Measurements from ENCODE around the gene SWAP70.

Gene SWAP70

DNA sequence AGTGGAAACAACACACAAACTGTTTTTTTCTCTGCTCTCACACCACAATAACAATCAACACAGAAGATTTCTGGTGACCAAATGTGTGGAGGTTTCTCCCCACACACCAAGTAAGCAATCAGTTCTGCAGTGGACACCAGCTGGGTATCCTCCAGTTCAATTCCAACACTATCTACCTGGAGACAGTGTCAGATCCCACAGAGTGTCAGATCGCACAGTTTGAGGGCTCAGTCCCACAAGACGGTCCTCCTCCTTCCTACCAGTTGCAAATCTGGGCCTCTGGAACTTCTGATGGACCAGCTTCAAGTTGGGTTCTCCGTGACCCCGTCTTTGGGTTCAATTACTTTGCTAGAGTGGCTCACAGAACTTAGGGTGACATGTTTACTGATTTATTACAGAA lies 9.0 kb downstream of the SWAP70 start:
- Histone ChIP-seq H3K36me3 (no peaks in the 10 kb centered on the region), H3K4me3 (no peak overlapping the region), H3K27ac (no peak overlapping the region), H3K4me1 (peaks cover 0 to 59% (median 20%) of the 10 kb centered on the region in 4 donors), H3K27me3 (no peaks in the 10 kb centered on the region), H3K9me3 (no peaks in the 10 kb centered on the region)
- intact Hi-C loops (cut with DNase I; ENCODE audit: low total_unique reads) = no loop called here
- DNase-seq = no peak
- TF ChIP-seq, protein P1, sequence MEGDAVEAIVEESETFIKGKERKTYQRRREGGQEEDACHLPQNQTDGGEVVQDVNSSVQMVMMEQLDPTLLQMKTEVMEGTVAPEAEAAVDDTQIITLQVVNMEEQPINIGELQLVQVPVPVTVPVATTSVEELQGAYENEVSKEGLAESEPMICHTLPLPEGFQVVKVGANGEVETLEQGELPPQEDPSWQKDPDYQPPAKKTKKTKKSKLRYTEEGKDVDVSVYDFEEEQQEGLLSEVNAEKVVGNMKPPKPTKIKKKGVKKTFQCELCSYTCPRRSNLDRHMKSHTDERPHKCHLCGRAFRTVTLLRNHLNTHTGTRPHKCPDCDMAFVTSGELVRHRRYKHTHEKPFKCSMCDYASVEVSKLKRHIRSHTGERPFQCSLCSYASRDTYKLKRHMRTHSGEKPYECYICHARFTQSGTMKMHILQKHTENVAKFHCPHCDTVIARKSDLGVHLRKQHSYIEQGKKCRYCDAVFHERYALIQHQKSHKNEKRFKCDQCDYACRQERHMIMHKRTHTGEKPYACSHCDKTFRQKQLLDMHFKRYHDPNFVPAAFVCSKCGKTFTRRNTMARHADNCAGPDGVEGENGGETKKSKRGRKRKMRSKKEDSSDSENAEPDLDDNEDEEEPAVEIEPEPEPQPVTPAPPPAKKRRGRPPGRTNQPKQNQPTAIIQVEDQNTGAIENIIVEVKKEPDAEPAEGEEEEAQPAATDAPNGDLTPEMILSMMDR (IDR thresholded peaks at IDR 0.05) = no peak

DNA sequence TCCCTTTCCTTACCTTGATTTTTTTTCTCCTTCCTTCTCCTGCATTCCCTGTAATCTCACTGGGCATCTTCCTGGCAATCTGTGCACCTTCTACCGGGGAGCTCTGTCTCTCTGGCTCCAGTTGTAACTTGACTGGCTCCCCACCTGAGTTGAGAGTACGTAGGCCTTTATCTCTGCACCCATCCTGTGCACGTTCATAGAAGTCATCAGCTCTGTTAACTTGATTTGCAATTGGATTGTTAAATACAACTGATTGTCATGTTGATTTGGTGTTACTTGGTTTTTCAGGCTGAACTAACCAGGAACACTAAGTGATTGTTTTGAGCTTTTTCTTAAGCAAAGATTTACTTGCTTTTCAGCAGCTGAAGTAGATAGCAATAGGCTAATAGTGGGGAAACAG lies 11.8 kb downstream of the SWAP70 start:
- no peaks in the 10 kb centered on the region for H3K27me3 ChIP-seq
- no peaks in the 10 kb centered on the region for H3K36me3 ChIP-seq
- intact Hi-C loops (cut with DNase I; ENCODE audit: low total_unique reads) = no loop called here
- peaks cover 0 to 68% (median 19%) of the 10 kb centered on the region in 4 donors for H3K4me1 ChIP-seq
- H3K27ac ChIP-seq = no peak overlapping the region
- H3K4me3 ChIP-seq = no peak overlapping the region
- TF ChIP-seq, protein P1 (IDR thresholded peaks at IDR 0.05) = no peak
- no peaks in the 10 kb centered on the region for H3K9me3 ChIP-seq
- DNase-seq = no peak

DNA sequence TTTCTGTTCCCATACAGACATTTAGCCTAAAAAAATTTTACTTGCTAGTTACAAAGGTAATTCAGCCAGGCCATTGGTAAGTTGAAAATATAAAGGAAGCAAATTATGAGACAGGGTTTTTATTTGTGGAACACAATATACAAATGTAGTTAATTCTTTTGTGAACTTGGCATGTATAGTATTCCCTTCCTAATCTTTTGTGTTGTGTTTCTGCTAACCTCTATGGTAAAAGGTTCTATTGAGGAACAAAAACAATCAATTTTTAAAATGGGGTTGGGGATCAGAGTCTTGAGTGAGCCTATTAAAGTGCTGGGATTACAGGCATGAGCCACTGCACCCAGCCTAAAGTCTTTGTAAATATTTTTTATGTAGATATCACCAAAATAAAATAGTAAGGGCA lies 14.1 kb downstream of the SWAP70 start:
- no peak overlapping the region for H3K27ac ChIP-seq
- no peaks in the 10 kb centered on the region for H3K27me3 ChIP-seq
- H3K36me3 ChIP-seq = no peaks in the 10 kb centered on the region
- TF ChIP-seq, protein P1 (IDR thresholded peaks at IDR 0.05) = no peak
- peaks cover 0 to 78% (median 21%) of the 10 kb centered on the region in 4 donors for H3K4me1 ChIP-seq
- intact Hi-C loops (cut with DNase I; ENCODE audit: low total_unique reads) = no loop called here
- no peak overlapping the region for H3K4me3 ChIP-seq
- no peaks in the 10 kb centered on the region for H3K9me3 ChIP-seq
- DNase-seq = no peak

DNA sequence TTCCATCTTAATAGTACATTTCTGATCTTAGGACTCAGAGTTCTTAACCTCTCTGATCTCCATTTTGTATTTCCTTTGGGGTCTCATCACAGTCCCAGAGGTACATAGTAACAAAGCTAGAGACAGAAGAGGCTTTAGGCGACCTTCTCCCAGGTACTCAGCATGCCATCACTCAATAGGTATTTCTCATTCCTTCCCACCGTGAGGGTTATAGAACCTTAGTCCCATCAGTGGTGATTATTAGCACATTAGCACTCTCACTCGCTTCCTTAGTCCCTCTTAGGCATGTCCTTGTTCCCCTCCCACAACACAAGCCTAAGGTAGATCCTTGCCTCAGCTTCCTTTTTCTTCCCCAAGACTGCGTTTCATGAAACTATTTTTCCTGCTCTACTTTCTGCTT lies 14.7 kb downstream of the SWAP70 start:
- DNase-seq = no peak
- peaks cover 0 to 77% (median 23%) of the 10 kb centered on the region in 4 donors for H3K4me1 ChIP-seq
- no peak overlapping the region for H3K4me3 ChIP-seq
- no peaks in the 10 kb centered on the region for H3K27me3 ChIP-seq
- no peak overlapping the region for H3K27ac ChIP-seq
- no peaks in the 10 kb centered on the region for H3K9me3 ChIP-seq
- no peaks in the 10 kb centered on the region for H3K36me3 ChIP-seq
- TF ChIP-seq, protein P1 (IDR thresholded peaks at IDR 0.05) = no peak
- intact Hi-C loops (cut with DNase I; ENCODE audit: low total_unique reads) = no loop called here

DNA sequence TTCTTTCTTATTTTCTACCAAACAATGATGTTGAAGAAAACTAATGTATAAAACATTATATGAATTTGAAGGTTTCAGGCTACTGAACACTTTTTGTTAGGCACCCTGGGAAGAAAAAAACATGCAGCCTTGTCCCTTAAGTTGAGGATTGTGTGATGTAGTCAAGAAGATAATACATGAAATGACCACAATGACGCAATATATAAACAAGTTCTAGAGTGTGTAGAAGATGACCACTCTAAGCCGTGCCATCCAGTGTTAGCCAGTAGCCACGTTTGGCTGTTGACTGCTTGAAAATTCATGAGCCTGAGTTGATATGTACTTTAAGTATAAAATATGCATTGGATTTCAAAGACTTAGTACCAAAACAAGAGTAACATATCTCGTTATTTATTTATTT lies 16.2 kb downstream of the SWAP70 start:
- H3K9me3 ChIP-seq = no peaks in the 10 kb centered on the region
- TF ChIP-seq, protein P1 (IDR thresholded peaks at IDR 0.05) = no peak
- no peaks in the 10 kb centered on the region for H3K36me3 ChIP-seq
- H3K4me3 ChIP-seq = no peak overlapping the region
- H3K4me1 ChIP-seq = peaks cover 0 to 70% (median 16%) of the 10 kb centered on the region in 4 donors
- intact Hi-C loops (cut with DNase I; ENCODE audit: low total_unique reads) = no loop called here
- DNase-seq = no peak
- H3K27ac ChIP-seq = no peak overlapping the region
- H3K27me3 ChIP-seq = no peaks in the 10 kb centered on the region

Data from tibial artery (tissue), 4 donors.